ENCODE results near the gene SUSD2.

- TF ChIP-seq SUZ12 (IDR thresholded peaks at IDR 0.05) = no peak
- no peak for TF ChIP-seq CTBP1 (IDR thresholded peaks at IDR 0.05; ENCODE audit: borderline replicate concordance)
- TF ChIP-seq FOXM1 (IDR thresholded peaks at IDR 0.05; ENCODE audit: borderline replicate concordance) = no peak
- TF ChIP-seq LEF1 (IDR thresholded peaks at IDR 0.05; ENCODE audit: borderline replicate concordance) = no peak
- TF ChIP-seq NFRKB (IDR thresholded peaks at IDR 0.05) = no peak
- TF ChIP-seq BHLHE40 (IDR thresholded peaks at IDR 0.05; ENCODE audit: borderline replicate concordance) = no peak
- no peak for TF ChIP-seq TARDBP (IDR thresholded peaks at IDR 0.05)
- no peak for TF ChIP-seq L3MBTL2 (conservative IDR thresholded peaks at IDR 0.05)
These were observed 9.4 kb downstream of the SUSD2 start for GRCh38 chr22:24190596-24191208.
